GM21381 (cell line): Measurements from ENCODE around the gene RPL27A.
"Not testable (repeated sequence)": the region's sequence is repeated elsewhere in the genome, so short reads cannot be mapped to it uniquely, and the experiment has no call there.

Source experiments
- ATAC-seq: cut with Tn5 transposase; IDR thresholded peaks from one replicate; pipeline ENCODE4 v1.9.1; 2021; ENCODE audit warnings: mild to moderate bottlenecking, moderate library complexity; ENCODE audit not compliant: unreplicated experiment

RPL27A gene

DNA sequence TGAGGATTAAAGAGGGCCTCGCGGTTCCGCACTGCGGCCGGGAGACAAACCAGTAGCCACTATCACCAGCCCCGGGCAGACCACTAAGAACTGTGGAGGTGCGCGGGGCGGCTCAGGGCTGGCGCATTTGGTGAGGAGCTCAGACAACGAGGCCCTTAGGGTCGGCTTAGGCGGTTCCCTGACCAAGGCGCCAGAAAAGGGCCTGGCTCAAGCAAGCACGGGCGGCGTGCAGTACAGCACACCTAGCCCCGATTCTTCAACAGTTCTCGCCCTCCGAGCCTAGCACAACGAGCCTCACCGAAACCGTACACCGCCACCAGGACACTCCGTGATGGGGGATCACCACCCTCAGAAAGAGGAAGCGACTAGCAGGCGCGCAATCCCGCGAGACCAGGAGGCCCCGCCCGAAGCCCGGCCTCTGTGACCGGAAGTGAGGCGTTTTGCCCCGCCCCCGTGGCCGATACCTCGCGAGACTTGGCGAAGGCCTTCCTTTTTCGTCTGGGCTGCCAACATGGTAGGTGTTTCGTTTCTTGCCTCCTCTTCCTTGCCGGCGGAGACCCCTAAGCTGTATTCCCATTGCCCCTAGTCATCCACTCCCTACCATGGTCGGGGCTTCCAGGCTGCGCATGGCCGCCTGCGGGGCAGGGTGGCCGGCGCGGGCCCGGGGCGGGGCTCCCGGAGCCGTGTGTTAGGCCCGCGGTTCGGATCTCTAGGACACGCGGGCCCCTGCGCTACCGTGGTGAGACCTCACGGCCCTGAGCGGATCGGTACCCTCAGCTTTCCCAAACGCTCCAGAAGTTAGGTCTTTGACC, at the start of gene RPL27A, which contains the start of gene TRIM66:
Gene RPL27A, plus strand, starts transcription at position 490 of the 812 bp plus-strand sequence. Its CDS starts 22 bp downstream, at position 512.
Gene TRIM66, minus strand, starts transcription at position 363 of the 812 bp plus-strand sequence. CDS start 10,391 bp downstream, outside the sequence.
- ATAC-seq, result peak; percentile 96

DNA sequence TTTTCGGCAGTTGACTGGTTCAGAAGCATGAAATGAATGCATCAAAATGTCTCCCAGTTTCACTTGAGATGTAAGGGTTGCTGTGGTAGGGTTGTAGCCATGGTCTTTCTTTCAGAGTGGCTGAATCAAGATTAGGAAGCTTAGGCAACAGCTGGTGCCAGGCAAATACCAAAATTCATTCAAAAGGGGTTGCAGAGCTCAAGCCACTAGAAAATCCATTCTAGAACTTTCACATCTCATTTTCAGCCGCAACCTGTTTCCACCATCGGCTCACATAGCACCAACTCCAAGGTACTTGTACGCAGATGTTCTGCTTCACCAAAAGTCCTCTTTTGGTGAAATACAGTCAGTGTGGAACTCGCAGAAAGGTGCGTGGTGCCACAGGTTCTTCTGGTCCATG, 48.1 kb upstream of the RPL27A start:
- ATAC-seq, result no peak

DNA sequence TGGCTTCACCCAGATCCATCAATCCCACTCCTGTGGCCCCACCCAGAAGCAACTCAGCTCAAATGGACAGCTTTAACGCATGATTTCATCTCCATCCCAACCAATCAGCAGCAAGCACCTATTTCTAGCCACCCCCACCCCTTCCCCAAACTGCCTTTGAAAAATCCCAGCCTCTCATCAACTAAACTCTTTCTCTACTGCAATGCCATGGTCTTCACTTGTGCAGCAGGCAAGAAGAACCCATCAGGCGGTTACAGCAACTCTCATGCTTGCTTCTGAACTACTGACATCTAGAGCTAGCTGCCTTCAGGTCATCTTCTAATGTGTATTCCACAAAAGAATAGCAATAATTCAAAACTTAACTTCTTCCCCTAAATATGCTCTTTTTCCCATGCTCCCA, 46.5 kb upstream of the RPL27A start:
- ATAC-seq, result no peak

DNA sequence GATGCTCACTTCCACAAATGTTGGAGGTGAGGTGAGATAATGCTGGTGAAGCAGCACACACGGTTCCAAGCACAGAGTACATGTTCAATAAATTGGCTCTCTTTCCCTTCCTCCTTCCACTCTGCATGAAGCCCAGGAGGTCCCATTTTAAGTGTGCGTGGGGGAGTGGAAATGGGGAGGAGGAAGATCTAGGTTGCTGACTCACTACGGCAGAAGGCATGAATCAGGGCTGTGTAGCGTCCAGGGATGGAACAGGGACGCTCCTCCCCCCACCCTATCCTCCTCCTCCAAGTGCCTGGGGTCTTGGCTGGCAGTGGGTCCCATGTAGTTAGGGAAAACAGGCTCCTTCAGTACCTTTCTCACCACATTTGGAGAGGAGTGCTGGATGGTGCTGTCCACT, 44.3 kb upstream of the RPL27A start:
- no peak for ATAC-seq

DNA sequence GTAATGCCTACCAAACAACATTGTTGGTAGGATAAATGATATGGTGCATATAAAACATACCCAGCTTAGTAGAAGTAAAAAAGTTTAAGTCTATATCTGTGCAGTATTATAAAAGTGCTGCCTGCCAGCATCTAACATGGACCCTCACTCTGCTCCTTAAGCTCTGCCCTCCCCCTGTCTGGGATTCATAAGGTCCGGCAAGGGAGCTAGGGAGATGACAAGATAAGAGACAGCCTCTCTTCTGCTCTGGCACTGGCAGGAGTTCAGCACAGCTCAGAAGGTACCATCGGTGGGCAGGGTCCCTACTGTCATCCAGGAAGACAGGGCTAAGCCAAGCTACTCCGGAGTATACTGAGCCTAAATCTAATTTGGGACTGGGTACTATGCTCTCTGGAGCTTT, 42.9 kb upstream of the RPL27A start:
- ATAC-seq, result no peak

DNA sequence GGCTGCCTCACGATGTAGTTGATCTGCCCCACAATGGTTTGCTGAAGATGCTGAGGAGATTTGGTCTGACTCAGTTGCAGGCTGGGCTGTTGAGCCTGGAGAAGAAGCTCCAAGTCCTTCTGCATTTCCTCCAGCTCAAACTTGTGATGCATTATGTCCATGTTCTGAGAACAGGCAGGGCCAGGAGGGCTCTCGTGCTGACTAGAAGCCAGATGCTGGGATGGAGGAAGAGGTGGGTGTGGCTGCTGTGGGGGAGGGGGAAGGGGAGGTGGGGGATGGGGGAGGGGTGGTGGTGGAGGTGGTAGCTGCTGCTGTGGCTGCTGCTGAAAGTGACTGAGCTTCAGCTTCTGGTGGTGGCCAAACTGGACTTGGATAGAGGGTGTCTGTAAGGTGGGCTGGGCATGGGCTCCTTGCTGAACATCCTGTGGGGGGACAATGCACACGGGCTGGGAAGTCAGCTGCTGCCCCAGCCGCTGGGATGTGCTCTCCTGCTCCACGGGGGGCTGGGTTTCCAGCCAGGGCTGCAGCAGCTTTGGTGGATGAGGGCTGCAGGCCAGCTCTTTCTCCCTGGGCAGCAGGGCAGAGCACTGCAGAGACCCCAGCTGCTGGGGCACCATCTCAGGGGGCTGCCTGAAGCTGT, 42.2 kb upstream of the RPL27A start:
- no peak for ATAC-seq

DNA sequence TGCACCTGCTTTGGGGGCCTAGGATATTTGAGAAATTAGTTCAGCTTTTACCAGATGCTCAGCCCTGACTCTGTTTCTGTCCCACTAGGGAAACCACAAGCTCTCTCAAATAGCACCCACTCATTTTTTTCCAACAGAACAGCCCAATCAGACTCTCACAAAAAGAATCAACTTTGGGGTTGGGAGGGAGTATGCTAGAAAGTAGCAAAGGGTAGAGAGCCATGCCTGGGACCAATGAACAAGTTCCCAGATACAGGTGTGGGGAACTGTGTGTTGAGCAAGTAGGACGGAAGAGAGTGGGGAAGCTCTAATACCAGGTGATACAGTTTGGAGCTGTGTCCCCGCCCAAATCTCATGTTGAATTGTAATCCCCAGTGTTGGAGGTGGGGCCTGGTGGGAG, 41.3 kb upstream of the RPL27A start:
- ATAC-seq, result no peak

DNA sequence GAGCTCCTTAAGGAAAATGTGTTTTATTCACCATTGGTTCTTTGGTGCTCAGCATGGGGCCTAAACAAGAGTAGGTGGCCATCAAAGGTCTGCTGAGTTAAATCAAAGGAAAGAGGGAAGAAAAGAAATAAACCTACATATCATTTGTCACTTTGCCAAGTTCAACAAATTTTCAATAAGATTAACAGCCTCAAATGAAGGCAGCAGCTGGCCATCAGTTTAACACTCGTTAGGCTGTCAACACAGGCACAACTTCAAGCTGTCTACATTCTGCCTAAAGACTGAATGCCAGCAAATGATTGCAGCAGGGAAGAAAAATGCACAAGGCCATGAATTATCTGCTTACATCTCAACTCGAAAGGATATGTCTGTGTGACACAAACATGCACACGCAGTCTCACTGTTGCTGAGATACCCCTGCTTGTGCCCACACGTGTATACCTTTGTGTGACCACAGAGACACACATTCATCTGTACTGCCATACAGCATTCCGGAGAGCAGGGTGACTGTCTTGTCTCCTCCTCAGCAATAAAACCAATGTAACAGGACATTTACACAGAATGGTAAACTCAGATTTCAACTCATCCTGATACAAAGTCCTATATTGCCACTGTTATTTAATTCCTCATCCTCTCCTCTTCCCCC, 40.3 kb upstream of the RPL27A start:
- no peak for ATAC-seq

DNA sequence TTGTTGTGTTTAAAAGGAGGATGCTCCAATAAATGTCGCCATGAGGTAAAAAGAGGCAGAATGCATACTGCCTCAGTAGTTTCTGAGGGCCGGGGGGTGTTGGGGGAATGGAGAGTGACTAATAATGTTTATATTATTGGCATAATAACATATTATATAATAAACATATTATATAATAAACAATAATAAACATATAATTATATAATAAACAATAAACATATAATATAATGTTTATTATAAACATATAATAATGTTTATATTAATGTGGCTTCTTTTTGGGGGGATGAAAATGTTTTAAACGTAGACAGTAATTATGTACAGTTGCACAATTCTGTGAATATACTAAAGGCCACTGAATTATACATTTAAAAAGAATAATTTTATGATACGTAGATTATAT, 35.7 kb upstream of the RPL27A start:
- ATAC-seq, result no peak

DNA sequence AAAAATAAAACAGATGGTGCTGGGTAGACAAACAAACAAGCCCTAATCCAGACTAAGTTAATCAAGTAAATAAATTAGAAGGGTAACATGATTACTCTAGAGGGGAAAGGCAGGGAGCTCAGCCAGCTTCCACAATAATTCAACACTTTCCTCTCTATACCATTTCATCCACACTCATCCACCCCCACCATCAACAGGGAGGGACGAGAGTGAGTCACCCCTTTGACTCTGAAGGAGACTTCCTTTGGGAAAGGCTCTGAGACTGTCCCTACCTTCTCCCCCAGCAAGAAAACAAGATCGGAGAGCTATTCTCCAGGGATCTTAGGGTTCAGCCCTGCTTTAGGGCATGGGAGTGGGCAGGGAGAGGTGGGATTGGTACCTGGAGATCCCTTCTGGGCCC, 33.2 kb upstream of the RPL27A start:
- no peak for ATAC-seq

DNA sequence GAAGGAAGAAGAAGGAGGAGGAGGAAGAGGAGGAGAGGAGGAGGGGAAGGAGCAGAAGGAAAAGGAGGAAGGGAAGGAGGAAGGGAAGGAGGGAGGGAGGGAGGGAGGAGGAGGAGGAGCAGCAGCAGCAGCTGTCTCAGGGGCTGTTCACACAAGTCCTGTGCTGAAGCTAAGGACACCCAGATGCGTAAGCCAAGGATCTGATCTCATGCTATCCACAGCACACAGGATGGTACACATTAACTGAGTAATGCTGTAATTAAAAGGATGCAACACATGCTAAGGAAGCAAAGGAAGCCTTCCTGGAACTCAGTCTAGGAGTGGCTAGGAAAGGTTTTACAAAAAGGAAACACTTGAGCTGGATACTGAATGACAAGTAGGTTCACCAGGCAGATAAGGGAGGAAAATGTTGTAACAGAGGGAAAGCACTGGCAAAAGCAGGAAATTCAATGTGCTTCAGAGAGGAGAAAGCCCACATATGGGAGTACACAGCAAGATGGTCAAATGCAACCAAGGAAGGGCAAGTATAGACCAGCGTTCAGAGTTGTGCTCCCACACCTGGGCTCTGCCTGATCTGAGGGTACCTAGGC, 32.1 kb upstream of the RPL27A start:
- ATAC-seq, result no peak

DNA sequence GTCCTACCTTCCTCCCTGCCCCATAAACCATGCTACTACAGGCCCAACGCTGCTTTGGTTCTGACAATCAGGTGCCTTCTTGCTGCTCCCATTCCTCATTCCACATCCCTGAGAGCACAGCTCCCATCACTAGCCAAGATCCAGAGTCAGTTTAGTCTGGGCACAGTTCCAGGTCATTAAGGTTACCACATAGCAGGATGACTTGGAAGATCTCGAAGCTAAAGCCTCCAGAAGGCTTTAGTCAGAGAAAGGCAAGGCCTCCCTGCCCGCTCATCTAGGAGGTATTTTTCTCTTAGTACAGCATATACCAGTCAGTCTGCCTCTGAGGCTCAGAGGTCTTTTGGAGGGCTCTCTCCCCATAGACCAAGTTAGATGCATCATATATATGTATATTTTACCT, 30.5 kb upstream of the RPL27A start:
- no peak for ATAC-seq

DNA sequence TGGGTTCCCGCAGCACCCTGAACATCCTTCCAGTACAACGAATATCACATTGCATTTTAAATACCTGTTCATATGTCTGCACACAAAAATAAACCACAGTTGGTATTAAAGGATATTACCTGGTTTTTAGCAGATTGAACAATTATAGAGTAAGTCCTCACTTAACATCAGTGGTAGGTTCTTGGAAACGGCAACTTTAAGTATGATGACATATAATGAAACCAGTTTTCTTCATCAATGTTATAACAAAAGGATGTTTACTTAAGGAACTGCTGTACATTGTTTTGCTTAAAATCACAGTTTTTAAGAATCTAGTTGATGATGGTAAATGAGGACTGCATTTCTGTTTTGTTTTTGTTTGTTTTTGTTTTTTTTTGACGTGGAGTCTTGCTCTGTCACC, 28.1 kb upstream of the RPL27A start:
- no peak for ATAC-seq

DNA sequence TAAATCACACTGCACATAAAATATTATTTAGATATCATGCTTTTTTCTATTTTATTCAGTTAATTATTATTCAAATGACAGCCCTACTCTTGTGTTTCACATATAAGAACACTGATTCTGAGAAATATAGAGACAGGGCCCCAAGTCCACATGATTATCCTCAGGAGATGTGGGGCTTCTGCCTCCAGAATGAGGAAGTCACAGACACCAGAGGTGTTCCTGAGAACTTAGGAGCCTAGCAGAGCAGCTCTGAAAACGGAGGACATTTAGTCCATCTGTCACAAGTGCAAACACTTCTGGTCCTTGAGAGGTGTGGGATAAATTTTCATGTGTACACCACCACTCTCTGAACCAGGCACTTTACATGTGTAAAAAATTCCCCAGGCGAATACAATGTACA, 26.3 kb upstream of the RPL27A start:
- ATAC-seq, result no peak

DNA sequence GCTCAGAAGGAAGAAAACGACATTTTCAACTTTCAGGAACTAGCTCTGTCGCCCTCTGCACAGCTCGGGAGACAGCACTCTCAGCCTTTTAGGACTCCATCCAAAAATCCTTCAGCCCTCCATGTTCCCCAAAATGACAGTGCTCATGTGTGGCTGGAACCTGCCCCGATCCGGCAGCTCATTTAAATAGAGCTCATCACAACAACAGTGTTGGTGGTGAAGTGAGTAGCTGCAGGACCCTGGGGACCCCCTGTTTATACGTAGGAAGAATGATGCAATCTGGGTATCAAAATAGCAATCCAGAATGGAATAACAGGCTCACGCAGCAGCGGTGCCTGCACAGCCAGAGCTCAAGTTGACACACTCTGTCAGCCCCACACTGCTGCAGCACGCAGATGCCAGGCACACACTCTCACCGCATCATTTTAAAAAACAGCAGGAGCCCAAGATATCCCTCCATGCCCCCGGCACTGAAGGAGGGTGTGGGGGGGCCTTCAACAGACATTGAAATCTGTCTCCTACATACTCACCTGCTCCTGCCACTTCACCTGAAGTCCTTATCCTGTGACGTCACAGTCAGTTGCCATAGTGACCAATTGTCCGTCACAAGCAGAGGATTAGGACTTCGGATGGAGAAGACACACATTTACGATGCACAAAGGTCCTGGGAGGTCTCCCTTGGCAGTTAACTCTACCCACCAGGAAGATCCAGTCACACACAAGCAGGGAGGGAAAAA, 24.1 kb upstream of the RPL27A start:
- no peak for ATAC-seq

DNA sequence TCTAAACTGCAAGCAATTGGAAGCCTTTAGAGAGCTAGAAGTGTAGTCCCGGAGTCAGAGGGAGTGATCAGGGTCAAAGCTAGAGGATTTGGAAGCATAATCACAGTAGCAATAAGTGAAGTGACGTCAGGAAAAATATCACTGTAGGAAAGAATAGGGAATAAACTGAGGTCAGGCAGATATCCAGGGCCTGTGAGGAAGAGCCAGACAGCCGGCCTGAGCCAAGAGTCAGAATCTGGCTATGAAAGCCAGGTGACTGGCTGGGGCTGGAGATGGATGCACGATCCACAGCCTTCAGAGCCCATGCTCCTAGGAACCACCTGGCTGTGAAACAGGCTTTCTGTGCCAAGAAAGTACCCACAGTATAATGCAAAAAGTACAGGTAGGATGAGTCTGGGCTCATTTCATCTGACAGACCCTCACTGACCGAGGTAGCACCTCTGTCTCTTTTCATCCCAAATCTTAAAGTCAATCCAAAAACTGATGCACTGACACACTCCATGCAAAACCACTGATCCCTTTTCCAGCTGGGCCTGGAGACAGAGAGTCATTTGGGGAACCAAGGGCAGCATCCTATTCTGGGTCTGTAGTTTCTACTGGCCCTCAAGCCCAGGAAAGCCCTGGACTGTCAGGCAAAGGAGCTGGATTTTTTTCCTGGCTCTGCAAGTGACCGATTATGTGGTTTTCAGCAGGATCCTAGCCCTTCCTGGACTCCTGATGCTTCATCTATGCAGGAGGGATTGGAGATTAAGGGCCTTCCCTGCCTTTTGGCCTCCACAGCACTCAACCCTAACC, 21.4 kb upstream of the RPL27A start:
- no peak for ATAC-seq

DNA sequence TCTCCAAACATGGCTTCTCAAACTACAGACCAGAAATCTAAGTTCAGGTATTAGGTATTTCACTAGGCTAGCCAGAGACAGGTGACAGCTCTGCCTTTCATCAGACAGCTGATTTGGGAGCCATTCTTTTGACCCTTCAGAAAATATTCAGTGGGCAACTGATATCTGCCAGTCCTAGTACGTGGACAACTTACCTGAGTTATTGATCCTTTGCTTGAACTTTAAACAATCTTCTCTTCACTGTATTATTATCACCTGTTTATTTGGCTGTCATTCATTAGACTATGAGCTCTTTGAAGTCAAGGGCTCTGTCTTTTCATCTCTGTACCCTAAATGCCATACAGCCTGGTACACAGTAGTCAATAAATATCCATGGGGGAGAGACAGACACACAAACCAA, 17.4 kb upstream of the RPL27A start:
- no peak for ATAC-seq

DNA sequence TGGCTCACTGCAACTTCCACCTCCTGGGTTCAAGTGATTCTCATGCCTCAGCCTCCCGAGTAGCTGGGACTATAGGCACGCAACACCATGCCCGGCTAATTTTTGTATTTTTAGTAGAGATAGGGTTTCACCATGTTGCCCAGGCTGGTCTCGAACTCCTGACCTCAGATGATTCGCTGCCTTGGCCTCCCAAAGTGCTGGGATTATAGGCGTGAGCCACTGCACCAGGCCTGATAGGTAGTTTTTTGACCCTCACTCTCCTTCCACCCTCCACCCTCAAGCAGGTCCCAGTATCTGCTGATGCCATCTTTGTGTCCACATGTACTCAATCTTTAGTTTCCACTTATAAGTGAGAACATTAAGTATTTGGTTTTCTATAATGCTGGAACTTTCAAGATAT, 12.5 kb upstream of the RPL27A start:
- ATAC-seq, result not testable (repeated sequence)

DNA sequence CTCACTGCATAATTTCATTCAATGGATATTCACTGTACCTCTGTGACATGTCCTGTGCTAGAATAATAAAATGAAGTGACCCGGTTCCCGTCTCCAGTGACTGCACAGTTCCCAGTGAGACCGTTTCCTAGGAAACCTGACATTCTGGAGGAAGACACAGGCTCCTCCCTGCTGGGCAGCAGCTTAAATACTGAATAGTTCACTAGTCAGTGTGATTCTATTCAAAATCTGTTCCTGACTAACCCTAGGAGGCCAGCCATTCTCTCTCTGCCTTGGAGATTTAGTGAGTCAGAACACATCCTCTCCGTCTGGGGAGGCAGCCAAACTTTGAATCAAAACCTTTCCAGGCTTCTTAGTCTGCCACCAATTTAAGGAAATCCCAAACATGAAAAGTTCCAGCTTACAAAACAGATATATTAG, 11.4 kb upstream of the RPL27A start:
- no peak for ATAC-seq

DNA sequence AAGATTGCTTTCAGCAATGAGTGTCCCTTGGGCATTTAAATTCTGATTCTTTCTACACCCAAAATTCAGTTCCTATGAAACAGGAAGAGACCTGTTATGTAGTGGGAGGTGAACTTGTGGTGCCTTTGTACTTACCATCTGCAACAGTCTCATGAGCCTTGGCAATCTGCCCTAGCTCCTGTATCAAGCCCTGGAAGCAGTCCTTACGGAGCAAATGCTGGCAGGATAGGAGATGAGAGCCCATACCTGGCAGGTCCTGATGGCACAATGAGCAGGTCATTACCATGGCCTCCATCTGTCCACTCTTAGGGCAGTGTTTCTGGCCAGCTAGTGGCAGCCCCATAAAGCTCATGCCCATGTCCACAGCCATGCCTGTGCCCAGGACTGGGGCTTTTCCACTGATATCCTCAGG, 10.9 kb upstream of the RPL27A start:
- ATAC-seq, result no peak
